Omental fat pad (tissue), 4 donors: Measurements from ENCODE around the gene SLIRP. TPM values are rescaled to one million over a fixed set of nuclear protein-coding genes. Genes with fewer than 3 reads are reported as not detected.

ENCODE experiments used
- ATAC-seq: fragments of 150-250 bp; one replicate; pipeline ENCODE4 v1.9.1; 2016; ENCODE audit warnings: mild to moderate bottlenecking, moderate library complexity; ENCODE audit not compliant: low FRiP score
- DNase-seq: peaks from one replicate; pipeline ENCODE4 v3.0.0-alpha.2; 2019; ENCODE audit warnings: low spot score
- total RNA-seq, 4 donors: library from RNA; depleted of rRNA; stranded (reverse); fragments of >200 nt; gene quantifications; one replicate each; pipeline ENCODE4 v1.1.0, GENCODE V29; 2016
- TF ChIP-seq, protein P1 (sequence below), 3 donors: fragments of 450-650 bp; IDR thresholded peaks; one replicate each; pipeline ENCODE4 v1.5.1; 2016 to 2017; ENCODE audit warnings: antibody characterized with exemption in 3 of 3, mild to moderate bottlenecking in 3 of 3, moderate library complexity in 2 of 3

Gene SLIRP
- total RNA-seq, 4 donors from 2014 or later = 117 to 155 (median 140) TPM

DNA sequence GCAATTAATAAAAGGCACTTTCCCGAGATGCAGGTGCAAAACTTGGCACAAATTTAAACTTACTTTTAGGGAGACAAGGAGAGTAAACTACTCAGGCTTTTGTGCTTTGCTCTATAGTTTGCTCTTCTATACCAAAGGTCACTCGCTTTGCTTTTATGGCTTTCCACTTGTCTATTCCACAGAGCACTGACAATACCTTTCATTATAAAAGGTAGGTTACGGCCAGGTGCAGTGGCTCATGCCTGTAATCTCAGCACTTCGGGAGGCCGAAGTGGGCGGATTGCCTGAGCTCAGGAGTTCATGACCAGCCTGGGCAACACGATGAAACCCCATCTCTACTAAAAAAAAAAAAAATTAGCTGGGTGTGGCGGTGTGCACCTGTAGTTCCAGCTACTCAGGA, 33.0 kb upstream of the SLIRP start:
- ATAC-seq (no peak), DNase-seq (no peak)
- TF ChIP-seq, protein P1, sequence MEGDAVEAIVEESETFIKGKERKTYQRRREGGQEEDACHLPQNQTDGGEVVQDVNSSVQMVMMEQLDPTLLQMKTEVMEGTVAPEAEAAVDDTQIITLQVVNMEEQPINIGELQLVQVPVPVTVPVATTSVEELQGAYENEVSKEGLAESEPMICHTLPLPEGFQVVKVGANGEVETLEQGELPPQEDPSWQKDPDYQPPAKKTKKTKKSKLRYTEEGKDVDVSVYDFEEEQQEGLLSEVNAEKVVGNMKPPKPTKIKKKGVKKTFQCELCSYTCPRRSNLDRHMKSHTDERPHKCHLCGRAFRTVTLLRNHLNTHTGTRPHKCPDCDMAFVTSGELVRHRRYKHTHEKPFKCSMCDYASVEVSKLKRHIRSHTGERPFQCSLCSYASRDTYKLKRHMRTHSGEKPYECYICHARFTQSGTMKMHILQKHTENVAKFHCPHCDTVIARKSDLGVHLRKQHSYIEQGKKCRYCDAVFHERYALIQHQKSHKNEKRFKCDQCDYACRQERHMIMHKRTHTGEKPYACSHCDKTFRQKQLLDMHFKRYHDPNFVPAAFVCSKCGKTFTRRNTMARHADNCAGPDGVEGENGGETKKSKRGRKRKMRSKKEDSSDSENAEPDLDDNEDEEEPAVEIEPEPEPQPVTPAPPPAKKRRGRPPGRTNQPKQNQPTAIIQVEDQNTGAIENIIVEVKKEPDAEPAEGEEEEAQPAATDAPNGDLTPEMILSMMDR (IDR thresholded peaks at IDR 0.05) = no peak

DNA sequence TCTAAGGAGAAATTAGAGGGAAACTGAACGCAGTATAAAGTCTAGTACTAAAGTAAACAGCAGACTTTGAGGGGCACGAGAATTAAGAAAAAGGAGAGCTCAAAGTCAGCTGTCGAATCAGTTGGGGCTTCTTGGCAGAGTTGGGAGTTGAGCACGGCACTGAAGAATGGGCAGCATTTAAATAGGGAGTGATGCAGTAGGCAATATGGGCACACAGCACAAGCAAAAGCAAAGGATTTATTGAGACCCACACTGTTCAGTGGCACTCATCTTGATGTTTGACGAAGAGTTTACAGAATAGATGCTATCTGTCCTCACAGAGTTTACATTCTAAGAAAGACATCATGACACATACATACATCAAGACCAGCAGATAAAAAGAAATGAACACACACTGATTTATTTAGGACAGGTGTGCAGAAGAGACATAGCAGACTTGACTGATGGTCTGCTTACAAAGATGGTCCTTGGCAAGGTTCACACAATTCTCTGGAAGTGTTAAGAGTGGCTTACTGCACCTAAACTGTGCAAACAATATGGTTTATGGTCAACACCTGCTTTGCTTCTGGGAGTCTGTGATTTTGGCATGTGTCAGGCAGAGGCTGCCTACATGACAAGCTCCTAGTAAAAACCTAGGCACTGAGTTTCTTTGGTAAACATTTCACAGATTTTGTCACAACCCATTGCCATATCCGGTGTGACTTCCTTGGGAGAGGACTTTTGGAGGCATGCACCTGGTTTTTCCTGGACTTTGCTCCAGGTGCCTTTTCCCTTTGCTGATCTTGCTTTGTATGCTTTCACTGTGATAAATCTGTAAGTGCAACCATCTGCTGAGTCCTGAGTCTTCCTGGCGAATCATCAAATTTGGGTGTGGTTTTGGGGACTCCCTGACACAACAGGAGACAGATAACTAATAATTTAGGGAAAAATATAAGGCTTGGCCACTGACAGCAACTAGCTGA, 26.4 kb upstream of the SLIRP start:
- DNase-seq (no peak), ATAC-seq (no peak)
- TF ChIP-seq, protein P1 (IDR thresholded peaks at IDR 0.05) = no peak

DNA sequence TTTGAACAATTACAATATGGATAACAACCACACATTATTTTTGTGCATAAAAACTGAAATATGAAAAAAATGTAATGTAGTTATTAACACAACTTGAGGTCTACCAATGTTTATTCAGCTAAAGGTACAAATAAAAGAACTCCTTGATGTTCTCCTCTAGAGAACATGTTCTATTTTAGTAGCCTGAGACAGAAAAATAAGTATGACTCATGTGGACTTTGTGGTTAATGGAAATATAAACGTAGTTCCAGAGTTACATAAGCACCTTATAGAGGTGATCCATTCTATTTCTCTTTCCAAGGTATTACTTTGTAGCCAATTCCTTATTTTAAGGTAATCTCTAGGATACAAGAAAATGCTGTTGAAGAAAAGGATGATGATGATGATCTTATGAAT, 25.7 kb upstream of the SLIRP start:
- no peak for DNase-seq
- no peak for ATAC-seq
- TF ChIP-seq, protein P1 (IDR thresholded peaks at IDR 0.05) = no peak

DNA sequence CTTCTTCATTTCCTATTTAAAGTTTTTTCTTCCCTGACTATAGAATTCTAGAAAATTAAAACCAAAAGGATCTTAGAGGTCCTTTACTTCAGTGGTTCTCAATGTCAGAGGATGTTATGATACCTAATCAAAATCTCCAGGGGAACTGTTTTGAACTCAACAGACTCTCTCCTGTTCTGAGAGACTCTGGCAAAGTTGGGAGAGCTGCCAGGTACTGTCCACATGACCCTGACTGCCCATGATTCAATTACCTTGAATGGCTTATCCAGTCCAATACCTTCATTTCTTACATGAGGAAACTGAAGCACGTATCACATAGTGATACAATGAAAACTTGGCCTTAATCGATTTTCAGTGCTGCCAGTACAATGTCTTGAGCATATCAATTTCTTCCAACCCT, 16.6 kb upstream of the SLIRP start:
- DNase-seq (no peak), ATAC-seq (no peak)
- TF ChIP-seq, protein P1 (IDR thresholded peaks at IDR 0.05) = no peak

DNA sequence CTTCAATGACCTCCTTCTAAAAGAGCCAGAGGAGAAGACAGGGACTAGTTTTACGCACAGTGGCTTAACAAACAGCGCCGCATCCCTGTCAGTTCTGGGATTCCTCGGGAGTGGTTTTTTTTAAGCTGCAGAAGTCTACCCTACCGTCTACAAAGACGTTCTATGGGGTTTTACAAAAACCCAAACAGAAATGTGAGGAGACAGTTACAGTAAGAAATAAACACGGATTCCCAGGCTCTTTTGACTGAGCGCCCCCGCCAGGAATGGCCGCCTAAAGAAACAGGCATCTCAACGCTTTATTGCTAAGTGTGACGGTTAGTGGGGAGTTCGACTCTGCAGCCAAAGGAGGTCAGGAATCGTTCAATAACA, 564 bp upstream of the SLIRP start:
- TF ChIP-seq, protein P1 (IDR thresholded peaks at IDR 0.05) = no peak
- peak; percentile 33 for ATAC-seq
- DNase-seq = no peak

DNA sequence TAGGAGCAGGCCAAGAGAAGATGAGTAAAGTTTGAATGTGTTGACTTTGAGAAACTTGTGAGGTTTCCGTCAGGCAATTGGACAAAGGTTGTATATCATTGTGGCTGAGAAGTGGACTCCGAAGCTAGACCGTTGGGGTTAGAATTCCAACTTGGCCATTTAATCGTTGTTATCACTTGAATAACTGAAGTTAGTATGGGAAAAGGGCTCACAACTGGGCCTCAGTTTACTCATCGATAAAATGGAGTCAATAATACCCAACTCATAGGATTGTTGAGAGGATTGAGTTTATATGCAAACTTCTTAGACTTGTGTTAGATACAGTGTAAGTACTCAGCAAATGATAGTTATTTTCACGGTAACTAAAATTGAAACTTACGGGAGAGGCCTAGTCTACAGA, 846 bp downstream of the SLIRP start:
- ATAC-seq (no peak), DNase-seq (no peak)
- TF ChIP-seq, protein P1 (IDR thresholded peaks at IDR 0.05) = no peak

DNA sequence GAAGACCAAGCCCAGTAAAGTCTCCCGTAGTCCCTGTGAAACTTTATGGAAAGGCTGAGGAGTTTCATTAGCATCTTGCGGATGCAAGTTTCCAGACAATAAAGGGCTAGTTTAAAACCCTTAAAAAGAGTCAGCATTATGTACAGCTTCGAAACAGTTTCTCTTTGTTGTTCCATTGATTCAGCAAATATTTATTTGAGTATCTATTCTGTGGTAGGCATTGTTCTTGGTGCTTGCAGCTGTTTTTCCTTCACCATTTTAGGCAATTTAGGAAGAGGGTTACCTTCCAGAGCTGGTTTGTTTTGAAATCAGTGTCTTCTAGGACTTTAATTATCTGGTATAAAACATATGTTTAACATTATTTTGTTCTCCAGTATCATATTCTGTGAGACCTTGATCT, 1.5 kb downstream of the SLIRP start:
- no peak for DNase-seq
- ATAC-seq = no peak
- TF ChIP-seq, protein P1 (IDR thresholded peaks at IDR 0.05) = no peak
